ENCODE data around the gene SEMA3C.

Gene SEMA3C

DNA sequence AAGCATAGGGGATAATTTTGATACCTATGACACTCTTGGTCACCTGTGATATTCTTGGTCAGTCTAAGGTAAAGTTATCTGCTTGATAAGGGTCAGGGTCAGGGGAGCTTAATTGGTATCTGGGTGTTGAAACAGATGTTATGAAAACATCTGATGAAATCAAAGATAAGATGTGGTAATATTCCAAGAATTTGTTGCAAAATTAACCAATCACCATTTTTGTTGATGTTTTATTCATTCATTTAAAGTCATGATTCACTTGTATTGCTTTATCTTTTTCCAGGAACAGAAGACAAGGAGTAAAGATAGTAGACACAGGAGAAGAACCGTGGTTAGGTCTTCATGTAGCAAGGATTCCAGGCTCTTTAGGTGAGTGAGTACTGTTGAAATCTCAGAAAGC is 103.1 kb downstream of the SEMA3C start:
- ChIA-PET POLR2A (no interaction called here), CTCF (no interaction called here)
- Histone ChIP-seq H3K4me3 (ENCODE audit: low read depth, low read length) (no peak overlapping the region), H3K36me3 (ENCODE audit: control insufficient read depth in 2 of 2, insufficient read depth in 1 of 2, low read length in 2 of 2) (no peaks in the 10 kb centered on the region), H3K4me1 (ENCODE audit: control insufficient read depth, insufficient read depth, low read length) (peaks cover 5% of the 10 kb centered on the region), H3K9me3 (ENCODE audit: control insufficient read depth, insufficient read depth, low read depth, low read length) (no peaks in the 10 kb centered on the region), H3K27ac (ENCODE audit: extremely low read depth, low read depth, low read length) (no peak overlapping the region)
- TF ChIP-seq, protein P1, sequence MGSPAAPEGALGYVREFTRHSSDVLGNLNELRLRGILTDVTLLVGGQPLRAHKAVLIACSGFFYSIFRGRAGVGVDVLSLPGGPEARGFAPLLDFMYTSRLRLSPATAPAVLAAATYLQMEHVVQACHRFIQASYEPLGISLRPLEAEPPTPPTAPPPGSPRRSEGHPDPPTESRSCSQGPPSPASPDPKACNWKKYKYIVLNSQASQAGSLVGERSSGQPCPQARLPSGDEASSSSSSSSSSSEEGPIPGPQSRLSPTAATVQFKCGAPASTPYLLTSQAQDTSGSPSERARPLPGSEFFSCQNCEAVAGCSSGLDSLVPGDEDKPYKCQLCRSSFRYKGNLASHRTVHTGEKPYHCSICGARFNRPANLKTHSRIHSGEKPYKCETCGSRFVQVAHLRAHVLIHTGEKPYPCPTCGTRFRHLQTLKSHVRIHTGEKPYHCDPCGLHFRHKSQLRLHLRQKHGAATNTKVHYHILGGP (tag by site-specific recombination; IDR thresholded peaks at IDR 0.05): no peak
- TF ChIP-seq ZNF776 (tag by site-specific recombination; IDR thresholded peaks at IDR 0.05; ENCODE audit: borderline replicate concordance) (no peak), ZNF211 (tag by site-specific recombination; IDR thresholded peaks at IDR 0.05; ENCODE audit: low read depth) (no peak), SCRT2 (tag by site-specific recombination; IDR thresholded peaks at IDR 0.05) (no peak), ZBTB6 (tag by site-specific recombination; IDR thresholded peaks at IDR 0.05) (no peak), ZNF121 (tag by site-specific recombination; IDR thresholded peaks at IDR 0.05) (no peak)

GRCh38 chr7:80809545-80809944 is 109.3 kb downstream of the SEMA3C start:
- CTCF ChIA-PET: no interaction called here
- POLR2A ChIA-PET: no interaction called here
- no peaks in the 10 kb centered on the region for H3K9me3 ChIP-seq (ENCODE audit: control insufficient read depth, insufficient read depth, low read depth, low read length)
- TF ChIP-seq ZNF600 (tag by site-specific recombination; IDR thresholded peaks at IDR 0.05): no peak
- TF ChIP-seq, protein P2, sequence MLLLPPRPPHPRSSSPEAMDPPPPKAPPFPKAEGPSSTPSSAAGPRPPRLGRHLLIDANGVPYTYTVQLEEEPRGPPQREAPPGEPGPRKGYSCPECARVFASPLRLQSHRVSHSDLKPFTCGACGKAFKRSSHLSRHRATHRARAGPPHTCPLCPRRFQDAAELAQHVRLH (tag by site-specific recombination; IDR thresholded peaks at IDR 0.05): peak; percentile 83
- TF ChIP-seq ZSCAN30 (tag by site-specific recombination; IDR thresholded peaks at IDR 0.05): no peak
- TF ChIP-seq ZNF146 (tag by site-specific recombination; IDR thresholded peaks at IDR 0.05): peak; percentile 96
- no peak for TF ChIP-seq SP7 (tag by site-specific recombination; IDR thresholded peaks at IDR 0.05)
- no peak for TF ChIP-seq ZNF133 (tag by site-specific recombination; IDR thresholded peaks at IDR 0.05)
- H3K4me3 ChIP-seq (ENCODE audit: low read depth, low read length): no peak overlapping the region
- no peak overlapping the region for H3K27ac ChIP-seq (ENCODE audit: extremely low read depth, low read depth, low read length)
- H3K36me3 ChIP-seq (ENCODE audit: control insufficient read depth in 2 of 2, insufficient read depth in 1 of 2, low read length in 2 of 2): no peaks in the 10 kb centered on the region
- peaks cover 5% of the 10 kb centered on the region; the same call in 1 of the 2 replicates for H3K4me1 ChIP-seq (ENCODE audit: control insufficient read depth, insufficient read depth, low read length)

DNA sequence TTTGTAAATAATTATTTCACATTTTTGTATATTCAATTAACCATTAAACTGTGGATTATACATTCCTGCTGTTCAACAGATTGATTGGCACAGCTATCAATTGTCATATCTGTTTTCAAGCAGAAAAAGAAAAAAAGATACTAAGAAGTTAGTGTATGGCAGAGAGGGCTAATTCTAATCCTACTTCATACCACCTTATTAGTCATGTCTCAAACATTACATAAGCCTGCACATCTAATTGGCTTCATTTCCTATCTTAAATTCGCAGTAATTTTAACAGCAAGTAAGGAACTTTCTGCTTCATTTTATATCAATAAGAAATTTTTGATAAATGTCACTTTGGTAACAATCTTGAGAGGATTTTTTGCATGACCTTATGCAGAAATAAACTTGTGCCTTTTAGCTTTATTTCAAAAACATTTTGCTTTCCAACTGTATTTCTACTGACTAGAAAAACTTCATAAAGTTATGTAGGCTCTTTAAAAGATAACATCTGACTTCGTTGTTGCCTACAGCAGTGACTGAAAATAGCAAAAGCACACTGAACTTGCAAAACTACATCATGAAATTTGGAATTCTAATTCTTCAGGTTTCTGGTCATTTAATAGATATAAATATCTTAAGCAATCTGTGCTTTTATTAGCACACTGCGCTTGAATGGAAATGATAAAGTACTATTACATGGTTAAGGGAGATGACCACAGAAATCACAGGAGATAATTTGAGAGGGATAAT is 111.5 kb downstream of the SEMA3C start:
- Histone ChIP-seq H3K36me3 (ENCODE audit: control insufficient read depth in 2 of 2, insufficient read depth in 1 of 2, low read length in 2 of 2) (no peaks in the 10 kb centered on the region; a peak in 1 of 3 replicates), H3K4me1 (ENCODE audit: control insufficient read depth, insufficient read depth, low read length) (peaks cover 5% of the 10 kb centered on the region; the same call in 1 of the 2 replicates), H3K9me3 (ENCODE audit: control insufficient read depth, insufficient read depth, low read depth, low read length) (no peaks in the 10 kb centered on the region), H3K4me3 (ENCODE audit: low read depth, low read length) (no peak overlapping the region), H3K27ac (ENCODE audit: extremely low read depth, low read depth, low read length) (no peak overlapping the region)
- TF ChIP-seq PRDM6 (tag by site-specific recombination; IDR thresholded peaks at IDR 0.05): peak; percentile 49
- TF ChIP-seq SCRT2 (tag by site-specific recombination; IDR thresholded peaks at IDR 0.05): no peak
- TF ChIP-seq, protein P3, sequence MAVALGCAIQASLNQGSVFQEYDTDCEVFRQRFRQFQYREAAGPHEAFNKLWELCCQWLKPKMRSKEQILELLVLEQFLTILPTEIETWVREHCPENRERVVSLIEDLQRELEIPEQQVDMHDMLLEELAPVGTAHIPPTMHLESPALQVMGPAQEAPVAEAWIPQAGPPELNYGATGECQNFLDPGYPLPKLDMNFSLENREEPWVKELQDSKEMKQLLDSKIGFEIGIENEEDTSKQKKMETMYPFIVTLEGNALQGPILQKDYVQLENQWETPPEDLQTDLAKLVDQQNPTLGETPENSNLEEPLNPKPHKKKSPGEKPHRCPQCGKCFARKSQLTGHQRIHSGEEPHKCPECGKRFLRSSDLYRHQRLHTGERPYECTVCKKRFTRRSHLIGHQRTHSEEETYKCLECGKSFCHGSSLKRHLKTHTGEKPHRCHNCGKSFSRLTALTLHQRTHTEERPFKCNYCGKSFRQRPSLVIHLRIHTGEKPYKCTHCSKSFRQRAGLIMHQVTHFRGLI (tag by site-specific recombination; IDR thresholded peaks at IDR 0.05): no peak
- TF ChIP-seq ZNF223 (tag by site-specific recombination; IDR thresholded peaks at IDR 0.05): no peak
- POLR2A ChIA-PET: no interaction called here
- CTCF ChIA-PET: interaction anchor here (0.7 kb wide), 2 partner anchors 85 to 200 kb away, joined by 3 to 4 read pairs; no protein-coding TSS in a partner anchor
